GM15510 (cell line): ENCODE data around the gene BTG4.

ENCODE experiments used
- POLR2A ChIP-seq: IDR thresholded peaks from 3 replicates; pipeline ENCODE4 v1.6.1; 2011; ENCODE audit warnings: borderline replicate concordance; ENCODE audit not compliant: insufficient read length; ENCODE audit errors: extremely low read depth

Gene BTG4

GRCh38 chr11:111476956-111477355, 35.2 kb downstream of the BTG4 start:
- TF ChIP-seq POLR2A, result no peak

GRCh38 chr11:111476366-111476765, 35.8 kb downstream of the BTG4 start:
- no peak for TF ChIP-seq POLR2A

GRCh38 chr11:111474432-111474831, 37.8 kb downstream of the BTG4 start:
- TF ChIP-seq POLR2A, result no peak

- no peak for TF ChIP-seq POLR2A
These were observed 40.0 kb downstream of the BTG4 start for GRCh38 chr11:111472228-111472627.

GRCh38 chr11:111469200-111469599, 43.0 kb downstream of the BTG4 start:
- no peak for TF ChIP-seq POLR2A

- no peak for TF ChIP-seq POLR2A
These were observed 45.6 kb downstream of the BTG4 start for GRCh38 chr11:111466615-111467014.

GRCh38 chr11:111465400-111465799, 46.8 kb downstream of the BTG4 start:
- no peak for TF ChIP-seq POLR2A

GRCh38 chr11:111463276-111463675, 48.9 kb downstream of the BTG4 start:
- TF ChIP-seq POLR2A, result no peak

GRCh38 chr11:111462329-111462728, 49.9 kb downstream of the BTG4 start:
- TF ChIP-seq POLR2A, result no peak

GRCh38 chr11:111461460-111462235, 50.5 kb downstream of the BTG4 start:
- TF ChIP-seq POLR2A, result no peak

- no peak for TF ChIP-seq POLR2A
These were observed 51.3 kb downstream of the BTG4 start for GRCh38 chr11:111460856-111461255.

- TF ChIP-seq POLR2A, result no peak
These were observed 51.8 kb downstream of the BTG4 start for GRCh38 chr11:111460340-111460739.

GRCh38 chr11:111459506-111460270, 52.5 kb downstream of the BTG4 start:
- TF ChIP-seq POLR2A, result no peak

- no peak for TF ChIP-seq POLR2A
These were observed 54.3 kb downstream of the BTG4 start for GRCh38 chr11:111457731-111458368.
